Effector CD4-positive, alpha-beta T cell (primary cell): Measurements from ENCODE around the gene ABCC8.
"Not testable (repeated sequence)": the region's sequence is repeated elsewhere in the genome, so short reads cannot be mapped to it uniquely, and the experiment has no call there.

Source experiments
- DNase-seq: peaks from one replicate; pipeline ENCODE4 v3.0.0-alpha.2; 2020

The ABCC8 gene

GRCh38 chr11:17463546-17464174, 13.0 kb downstream of the ABCC8 start:
- no peak for DNase-seq

GRCh38 chr11:17462940-17463339, 13.7 kb downstream of the ABCC8 start:
- no peak for DNase-seq

GRCh38 chr11:17460406-17460805, 16.2 kb downstream of the ABCC8 start:
- no peak for DNase-seq

GRCh38 chr11:17459236-17459896, 17.3 kb downstream of the ABCC8 start:
- DNase-seq, result no peak

GRCh38 chr11:17458268-17458667, 18.4 kb downstream of the ABCC8 start:
- DNase-seq, result no peak

- no peak for DNase-seq
Observed at GRCh38 chr11:17457396-17458173, 19.1 kb downstream of the ABCC8 start.

- DNase-seq, result no peak
Observed at GRCh38 chr11:17452668-17453067, 24.0 kb downstream of the ABCC8 start.

GRCh38 chr11:17449158-17449557, 27.5 kb downstream of the ABCC8 start:
- no peak for DNase-seq

GRCh38 chr11:17446482-17446881, 30.2 kb downstream of the ABCC8 start:
- DNase-seq, result no peak

GRCh38 chr11:17445240-17445795, 31.3 kb downstream of the ABCC8 start:
- no peak for DNase-seq

- no peak for DNase-seq
Observed at GRCh38 chr11:17443926-17444690, 32.5 kb downstream of the ABCC8 start.

- DNase-seq, result no peak
Observed at GRCh38 chr11:17443423-17443822, 33.2 kb downstream of the ABCC8 start.

GRCh38 chr11:17443000-17443399, 33.6 kb downstream of the ABCC8 start:
- no peak for DNase-seq

GRCh38 chr11:17439316-17439782, 37.3 kb downstream of the ABCC8 start:
- no peak for DNase-seq

- DNase-seq, result no peak
Observed at GRCh38 chr11:17437366-17437765, 39.3 kb downstream of the ABCC8 start.

GRCh38 chr11:17434108-17434507, 42.5 kb downstream of the ABCC8 start:
- DNase-seq, result no peak

GRCh38 chr11:17432002-17432401, 44.6 kb downstream of the ABCC8 start:
- no peak for DNase-seq

- DNase-seq, result no peak
Observed at GRCh38 chr11:17431139-17431538, 45.5 kb downstream of the ABCC8 start.

- no peak for DNase-seq
Observed at GRCh38 chr11:17430616-17431015, 46.0 kb downstream of the ABCC8 start.

GRCh38 chr11:17428925-17429324, 47.7 kb downstream of the ABCC8 start:
- DNase-seq, result no peak

GRCh38 chr11:17428261-17428660, 48.4 kb downstream of the ABCC8 start:
- DNase-seq, result no peak

GRCh38 chr11:17426233-17426632, 50.4 kb downstream of the ABCC8 start:
- DNase-seq, result not testable (repeated sequence)
